Skeletal muscle cell (primary cell): ENCODE data around the gene PRKN.

Experiments used
- DNase-seq: peaks from one replicate; pipeline ENCODE4 v3.0.0-alpha.2; 2010; ENCODE audit warnings: low read depth
- H3K4me3 ChIP-seq: 2 replicates; pipeline ENCODE4 v1.5.1; 2011; ENCODE audit warnings: low read depth, mild to moderate bottlenecking, control low read depth, low read length, moderate library complexity

Gene PRKN

DNA sequence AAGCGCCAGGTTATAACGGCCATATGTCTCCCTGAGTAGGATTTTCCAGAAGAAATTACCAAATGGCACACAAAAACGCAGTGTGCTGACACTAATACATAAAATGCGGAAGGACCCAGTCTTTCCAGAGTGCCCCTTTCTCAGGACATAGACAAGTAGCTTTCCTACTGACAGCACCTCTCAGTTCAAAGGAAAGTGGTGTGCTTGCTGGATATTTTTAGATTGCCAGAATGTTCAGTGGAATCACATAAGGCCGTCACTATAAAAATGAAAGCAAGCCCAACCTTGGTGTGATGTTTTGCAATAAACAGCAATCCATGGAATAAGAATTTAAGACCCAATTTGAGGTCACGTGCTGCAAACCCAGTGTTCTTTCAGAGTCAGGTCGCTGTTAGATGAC is 1318.2 kb downstream of the PRKN start:
- no peak for DNase-seq
- H3K4me3 ChIP-seq: no peak overlapping the region

DNA sequence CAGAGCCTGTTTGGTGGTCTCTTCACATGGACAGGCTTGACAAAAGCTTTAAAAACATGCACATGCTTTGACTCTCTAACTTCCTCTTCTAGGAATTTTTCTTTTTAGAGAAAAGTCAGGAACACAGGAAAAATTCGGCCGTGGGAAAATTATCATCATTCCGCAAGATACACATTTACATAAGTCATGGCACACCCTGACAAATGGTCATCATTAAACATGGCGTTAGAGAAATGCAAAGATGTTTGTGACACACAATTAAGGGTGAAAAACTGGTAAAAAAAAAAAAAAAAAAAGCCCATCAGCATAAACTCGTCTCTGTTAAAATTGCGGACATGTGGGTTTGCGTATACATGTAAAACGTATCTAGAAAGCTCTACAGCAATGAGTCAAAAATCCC is 1319.5 kb downstream of the PRKN start:
- no peak overlapping the region for H3K4me3 ChIP-seq

DNA sequence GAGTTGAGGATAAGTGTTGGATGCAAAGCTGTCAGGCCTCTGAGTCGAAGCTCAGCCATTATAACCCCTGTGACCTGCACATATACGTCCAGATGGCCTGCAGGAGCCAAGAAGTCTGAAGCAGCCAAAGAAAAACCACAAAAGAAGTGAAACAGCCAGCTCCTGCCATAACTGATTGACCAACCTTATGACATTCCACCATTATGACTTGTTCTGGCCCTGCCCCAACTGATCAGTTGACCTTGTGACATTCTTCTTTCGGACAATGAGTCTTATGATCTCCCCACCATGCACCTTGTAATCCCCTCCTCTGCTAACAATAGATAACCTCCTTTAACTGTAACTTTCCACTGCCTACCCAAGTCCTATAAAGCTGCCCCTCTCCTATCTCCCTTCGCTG is 1320.0 kb downstream of the PRKN start:
- DNase-seq: no peak

More for the DNA sequence above, 1319.5 kb downstream of the PRKN start:
- DNase-seq: no peak

DNA sequence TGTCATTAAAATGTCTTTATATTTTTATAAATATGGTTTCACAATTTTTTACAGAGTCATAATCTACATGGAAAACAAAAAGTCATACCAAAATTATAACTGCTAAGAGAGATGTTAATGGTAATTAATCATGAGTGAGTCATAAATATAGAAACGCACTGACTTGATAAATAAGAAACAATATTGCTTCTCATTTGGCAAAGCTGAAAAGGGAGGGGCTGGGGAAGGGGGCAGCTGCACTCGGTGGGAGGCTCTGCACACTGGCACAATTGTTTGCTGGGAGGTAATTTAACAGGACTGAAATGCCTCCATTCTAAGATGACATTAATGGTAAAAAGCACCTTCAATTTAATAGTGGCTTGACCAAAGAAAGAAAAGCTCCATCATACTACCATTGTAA is 1320.5 kb downstream of the PRKN start:
- H3K4me3 ChIP-seq: no peak overlapping the region
- DNase-seq: no peak

More for the DNA sequence above, 1320.0 kb downstream of the PRKN start:
- no peak overlapping the region for H3K4me3 ChIP-seq

DNA sequence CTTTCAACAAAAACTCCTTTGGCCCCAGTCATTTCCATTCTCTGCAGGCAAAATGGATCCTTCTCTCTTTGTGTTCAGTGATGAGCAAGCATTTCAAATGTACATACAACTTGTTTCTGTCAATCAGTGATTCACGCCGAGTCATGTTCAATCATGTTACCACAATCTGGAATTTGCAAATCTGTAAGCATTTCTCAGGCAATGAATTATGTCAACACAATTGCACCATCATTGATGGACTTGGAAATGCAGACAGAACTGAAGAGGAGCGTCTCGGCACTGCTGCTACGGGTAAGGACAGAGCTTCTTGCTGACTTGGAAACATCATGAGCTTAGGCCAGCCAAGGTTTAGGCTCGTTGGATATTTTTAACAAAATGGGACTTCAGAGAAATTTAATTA is 1320.9 kb downstream of the PRKN start:
- H3K4me3 ChIP-seq: no peak overlapping the region
- peak; percentile 98 for DNase-seq

DNA sequence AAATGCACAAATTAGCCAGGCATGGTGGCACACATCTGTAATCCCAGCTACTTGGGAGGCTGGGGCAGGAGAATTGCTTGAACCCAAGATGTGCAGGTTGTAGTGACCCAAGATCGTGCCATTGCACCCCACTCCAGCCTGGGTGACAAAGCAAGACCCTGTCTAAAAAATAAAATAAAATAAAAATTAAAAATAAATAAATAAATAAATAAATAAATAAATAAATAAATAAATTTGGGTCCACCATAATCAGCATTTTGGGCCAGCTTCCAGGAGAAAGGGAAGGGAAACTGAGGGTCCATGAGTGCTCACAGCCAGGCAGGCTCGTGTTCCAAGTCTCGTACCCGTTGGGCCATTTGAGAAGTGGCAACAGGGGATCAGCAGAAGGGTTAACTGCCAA is 1322.1 kb downstream of the PRKN start:
- no peak for DNase-seq
- no peak overlapping the region for H3K4me3 ChIP-seq

DNA sequence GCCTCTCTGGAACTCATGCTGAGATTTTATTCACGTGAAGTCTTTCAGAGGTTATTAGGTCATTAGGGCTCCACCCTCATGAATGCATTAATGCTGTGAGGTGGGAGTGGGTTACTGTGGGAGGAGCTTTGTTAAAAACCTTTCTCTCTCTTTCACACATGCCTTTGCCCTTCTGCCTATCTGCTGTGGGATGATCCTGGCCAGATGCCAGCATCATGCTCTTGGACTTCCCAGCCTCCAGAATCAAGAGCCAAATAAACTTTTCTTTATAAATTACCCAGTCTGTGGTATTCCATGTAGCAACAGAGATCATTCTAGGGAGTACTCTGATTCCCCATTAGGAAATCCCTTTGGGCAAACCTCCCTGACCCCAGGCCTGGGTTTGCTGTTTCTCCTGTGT is 1323.8 kb downstream of the PRKN start:
- DNase-seq: no peak
- H3K4me3 ChIP-seq: no peak overlapping the region

DNA sequence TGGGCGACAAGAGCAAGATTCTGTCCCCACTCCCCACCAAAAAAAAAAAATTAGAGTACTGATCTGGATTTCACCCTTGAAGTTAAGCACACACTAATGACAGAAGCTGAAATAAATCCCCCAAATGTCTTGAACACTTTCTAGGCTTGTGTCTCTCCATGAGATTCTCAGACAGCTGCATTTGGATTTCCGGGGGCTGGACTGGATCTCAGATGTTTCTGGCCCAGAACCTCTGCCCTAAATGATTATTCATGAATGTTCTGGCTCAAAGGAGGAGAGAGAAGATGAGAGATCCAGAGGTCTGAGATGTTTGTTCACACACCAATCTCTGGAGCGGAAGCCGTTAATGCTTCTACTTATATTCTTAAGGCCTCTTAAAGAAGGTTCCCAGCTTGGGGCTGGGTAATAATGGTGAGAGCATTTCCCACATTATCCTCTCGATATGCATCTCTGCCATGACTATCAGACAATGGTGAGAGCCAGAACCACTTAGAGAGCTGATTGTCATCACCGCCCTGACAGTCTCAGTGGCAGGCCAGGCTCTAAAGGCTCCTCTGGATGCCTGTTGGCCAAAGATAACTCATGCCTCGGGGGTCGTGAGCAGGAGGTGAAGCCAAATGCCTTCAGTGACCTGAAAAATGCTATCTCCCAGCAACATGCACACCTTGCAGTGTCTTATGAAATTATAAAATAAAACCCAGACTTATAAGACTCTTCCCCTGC is 1325.8 kb downstream of the PRKN start:
- H3K4me3 ChIP-seq: no peak overlapping the region
- DNase-seq: no peak

DNA sequence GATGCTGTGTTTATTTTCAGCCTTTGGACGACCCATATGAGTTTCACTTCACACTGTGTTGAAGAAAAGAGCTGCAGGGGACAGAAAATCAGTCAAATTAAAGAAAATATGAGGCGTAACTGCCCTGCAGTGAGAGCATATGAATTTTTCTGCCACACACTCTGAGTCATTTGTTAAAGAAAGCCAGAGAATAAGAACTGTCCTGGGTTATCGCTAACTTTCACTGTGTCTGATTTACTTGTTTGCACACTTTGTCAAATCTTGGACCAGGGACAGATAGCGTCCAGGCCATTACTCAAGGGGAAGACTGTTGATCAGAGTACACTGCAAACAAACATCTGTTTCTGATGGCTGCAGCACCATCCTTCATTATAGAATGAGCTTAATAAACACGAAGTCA is 1326.9 kb downstream of the PRKN start:
- no peak for DNase-seq
- H3K4me3 ChIP-seq: no peak overlapping the region

DNA sequence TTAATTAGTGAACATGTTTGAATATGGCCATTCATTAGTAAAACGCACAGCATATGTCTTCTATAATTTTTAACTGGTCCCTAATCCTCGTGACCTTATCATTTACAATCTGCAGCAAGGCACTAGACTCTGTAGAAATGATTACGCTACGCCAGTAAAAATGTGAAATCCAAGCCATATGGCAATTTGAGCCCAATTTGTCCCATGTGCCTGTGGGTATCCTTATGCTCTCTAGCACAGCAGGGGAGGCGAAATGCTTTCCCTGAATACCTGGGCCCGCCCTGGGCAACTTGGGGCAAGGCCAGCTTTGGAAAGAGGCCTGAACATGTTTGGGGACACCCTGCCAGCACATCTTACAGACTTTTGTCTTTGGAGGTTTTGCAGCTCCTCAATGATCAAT is 1331.0 kb downstream of the PRKN start:
- no peak overlapping the region for H3K4me3 ChIP-seq
- DNase-seq: no peak

DNA sequence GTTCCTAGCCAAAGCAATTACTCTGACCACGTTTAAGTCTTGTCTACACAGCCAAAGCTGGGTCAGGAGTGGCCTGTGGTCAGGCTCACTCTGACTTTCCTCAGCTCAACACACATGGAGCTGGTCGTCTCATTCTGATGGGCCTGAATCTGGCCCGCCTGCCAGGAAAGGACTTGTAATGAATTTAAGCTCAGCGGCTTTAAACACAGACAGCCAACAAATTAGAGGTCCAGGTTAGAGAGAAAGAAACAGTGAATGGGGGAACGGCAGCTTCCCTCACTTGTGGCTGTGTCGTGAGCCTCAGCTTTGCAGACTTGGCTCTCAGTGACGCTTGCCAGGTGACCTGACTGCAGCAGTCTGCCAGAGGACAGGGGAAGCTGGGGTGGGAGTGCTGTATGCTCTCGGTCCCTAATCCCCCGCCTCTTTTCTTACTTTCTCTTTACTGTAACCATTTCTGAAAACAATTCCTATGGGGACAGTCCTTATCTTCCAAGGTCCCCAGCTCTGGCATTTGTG is 1331.8 kb downstream of the PRKN start:
- no peak for DNase-seq

DNA sequence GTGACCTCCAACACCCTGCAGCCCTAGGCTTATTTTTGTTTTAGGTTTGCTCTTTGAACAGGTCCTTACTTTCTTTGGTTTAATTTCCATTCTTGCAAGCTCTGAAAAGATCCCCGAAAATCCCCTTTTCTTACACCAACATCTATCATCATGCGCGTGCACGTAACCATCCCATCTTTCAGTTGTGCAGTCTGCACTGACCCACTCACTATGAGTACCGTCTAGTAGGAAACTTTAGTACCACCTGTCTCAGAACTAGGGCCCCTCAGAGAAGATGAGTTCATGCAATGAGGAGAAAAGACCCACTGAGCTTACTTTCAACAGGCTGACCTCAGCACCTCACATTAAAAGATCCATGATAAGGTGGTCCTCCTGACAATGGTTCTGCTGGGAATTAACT is 1333.1 kb downstream of the PRKN start:
- no peak overlapping the region for H3K4me3 ChIP-seq
- DNase-seq: no peak

More for the DNA sequence above, 1331.8 kb downstream of the PRKN start:
- H3K4me3 ChIP-seq: no peak overlapping the region

DNA sequence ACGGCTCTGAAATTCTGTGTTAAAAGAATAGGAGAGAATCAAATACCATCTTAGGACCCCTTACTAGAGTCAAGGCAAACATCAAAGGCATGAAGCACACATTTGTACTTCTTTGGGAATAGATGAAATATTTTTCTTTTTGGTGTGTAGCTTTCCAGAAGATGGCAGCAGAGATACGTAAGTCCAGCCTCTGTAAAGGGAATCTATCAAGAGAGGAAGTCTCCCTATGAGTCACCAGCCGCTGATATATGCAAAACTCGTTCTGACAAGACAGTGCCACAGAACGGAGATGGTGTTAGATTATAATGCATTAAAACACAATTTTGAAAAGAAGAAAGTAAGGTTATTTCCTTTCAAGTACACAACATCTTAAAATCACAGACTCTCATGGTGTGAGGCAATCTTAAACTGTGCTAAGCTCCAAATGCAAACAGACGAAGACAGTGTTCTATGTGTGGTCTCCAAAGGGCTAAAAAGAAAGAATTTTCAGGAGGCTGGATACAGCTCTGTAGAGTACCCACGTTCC is 1333.7 kb downstream of the PRKN start:
- no peak overlapping the region for H3K4me3 ChIP-seq
- peak; percentile 74 for DNase-seq

DNA sequence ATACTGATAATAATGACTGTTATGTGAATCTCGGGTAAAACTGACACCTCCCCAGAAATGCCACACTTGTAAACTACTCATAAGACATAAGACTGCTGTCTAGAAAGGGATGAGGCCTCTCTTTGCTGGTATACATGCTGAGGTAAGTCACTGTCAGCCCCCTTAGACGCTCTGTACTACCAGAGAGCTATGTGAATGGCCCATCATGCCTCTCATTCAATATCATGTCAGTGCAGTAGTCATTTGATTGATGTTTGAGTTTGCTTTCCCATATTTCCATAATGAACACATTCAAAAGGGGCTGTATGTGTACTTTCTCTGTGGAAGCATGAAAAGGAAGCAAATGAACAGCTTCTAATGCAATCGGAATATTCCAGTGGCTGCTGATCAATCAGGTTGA is 1334.3 kb downstream of the PRKN start:
- DNase-seq: no peak
- H3K4me3 ChIP-seq: no peak overlapping the region

DNA sequence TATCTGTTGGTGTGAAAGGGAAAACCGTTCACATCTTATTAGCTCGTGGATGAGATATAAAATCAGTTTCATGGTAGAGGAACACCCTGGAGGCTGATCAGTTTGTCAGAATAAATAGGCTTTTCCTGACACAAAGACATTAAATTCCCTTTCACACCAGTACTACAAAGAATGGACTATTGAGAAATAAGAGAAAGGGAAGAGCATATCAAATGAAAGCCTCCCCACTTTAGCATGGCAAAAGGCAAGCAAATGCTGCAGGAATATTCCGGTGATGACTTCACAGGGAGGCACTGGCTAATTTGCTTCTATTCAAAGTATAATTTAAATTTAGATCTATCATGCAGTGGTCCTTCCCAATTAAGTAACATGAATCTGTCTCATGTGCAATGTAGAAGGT is 1337.8 kb downstream of the PRKN start:
- H3K4me3 ChIP-seq: no peak overlapping the region
- DNase-seq: no peak

DNA sequence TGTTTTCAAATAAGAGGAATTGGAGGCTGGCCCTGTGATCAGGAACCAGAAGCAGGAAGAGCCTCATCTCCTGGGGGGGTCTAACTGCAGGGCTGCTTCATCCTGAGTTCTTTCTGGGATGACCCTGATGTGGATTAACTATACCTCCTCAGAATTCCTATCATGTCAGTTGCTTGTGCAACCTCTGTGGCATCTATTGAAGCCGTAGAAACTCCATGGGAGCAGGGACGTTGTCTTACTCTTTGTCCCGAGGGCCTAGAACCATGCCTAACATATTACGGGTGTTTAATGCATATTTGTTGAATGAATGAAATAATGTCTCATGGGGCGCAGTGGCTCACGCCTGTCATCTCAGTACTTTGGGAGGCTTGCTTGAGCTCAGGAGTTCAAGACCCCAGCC is 1343.6 kb downstream of the PRKN start:
- DNase-seq: no peak
- H3K4me3 ChIP-seq: no peak overlapping the region

DNA sequence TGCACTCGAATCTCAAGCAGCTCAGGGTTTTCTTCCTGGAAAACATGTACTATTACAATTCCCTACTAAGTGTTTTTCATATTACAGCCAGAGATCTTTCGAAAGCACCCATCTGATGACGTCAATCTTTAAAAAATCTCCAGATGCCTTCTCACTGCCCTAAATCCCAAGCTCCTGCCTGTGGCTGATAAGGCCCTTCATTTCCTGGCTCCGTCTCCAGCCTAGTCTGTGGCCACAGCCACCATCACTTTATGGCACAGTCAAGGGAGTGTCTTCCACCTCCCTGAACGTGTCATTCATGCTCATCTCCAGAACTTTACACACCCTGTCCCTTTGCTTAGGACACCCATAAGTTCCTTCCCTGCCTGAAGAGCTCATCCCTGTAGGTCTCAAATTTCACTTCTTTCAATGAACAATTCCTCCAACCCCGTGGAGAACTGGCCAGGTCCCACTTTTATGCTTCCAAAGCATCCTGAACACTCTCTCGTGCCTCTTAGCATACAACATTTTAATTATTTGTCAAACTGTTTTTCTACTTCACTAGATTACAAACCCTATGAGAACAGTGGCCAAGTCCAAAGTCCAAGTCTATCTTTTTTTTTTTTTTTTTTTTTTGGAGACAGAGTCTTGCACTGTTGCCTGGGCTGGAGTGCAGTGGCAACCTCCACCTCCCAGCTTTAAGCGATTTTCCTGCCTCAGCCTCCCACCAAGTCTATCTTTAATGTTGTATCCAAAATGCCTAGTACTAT is 1347.6 kb downstream of the PRKN start:
- no peak for DNase-seq

DNA sequence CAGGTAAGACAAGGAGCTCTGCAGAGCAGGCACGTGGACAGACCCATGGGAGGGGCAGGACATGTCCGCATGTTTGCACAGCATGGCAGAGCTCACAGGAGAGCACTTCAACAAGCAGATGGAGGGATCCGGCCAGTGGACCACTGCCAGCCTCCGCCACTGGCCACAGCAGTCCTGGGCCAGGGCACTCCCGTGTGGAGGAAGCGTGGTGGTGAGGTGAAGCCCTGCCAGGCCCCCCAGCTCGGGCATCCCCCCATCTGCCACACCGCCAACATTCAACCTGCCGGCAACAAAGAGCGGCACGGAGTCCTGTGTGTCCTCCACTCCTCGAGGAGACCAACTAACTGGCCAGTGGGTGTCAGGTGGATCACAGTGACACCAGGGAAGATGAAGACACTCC is 1349.5 kb downstream of the PRKN start:
- no peak for DNase-seq
- H3K4me3 ChIP-seq: no peak overlapping the region

More for the DNA sequence above, 1347.6 kb downstream of the PRKN start:
- H3K4me3 ChIP-seq: no peak overlapping the region

DNA sequence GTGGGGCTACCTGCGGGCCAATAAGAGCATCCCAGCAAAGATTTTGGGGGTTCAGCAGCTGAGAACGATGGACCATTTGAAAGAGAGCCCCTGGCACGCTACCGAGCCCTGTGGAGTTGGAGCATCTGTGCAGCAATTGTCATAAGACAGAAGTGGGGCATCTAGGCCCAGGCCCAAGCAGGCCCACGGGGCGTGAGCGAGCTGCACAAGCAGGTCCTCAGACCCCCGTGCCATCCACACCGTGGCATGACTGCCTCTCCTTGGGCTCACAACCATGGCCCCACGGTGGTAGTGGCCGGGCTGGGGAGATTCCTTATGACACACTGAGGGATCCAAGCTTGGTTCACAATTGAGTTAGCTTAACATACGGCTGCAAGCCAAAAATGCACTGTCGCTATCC is 1350.5 kb downstream of the PRKN start:
- H3K4me3 ChIP-seq: no peak overlapping the region
- no peak for DNase-seq

DNA sequence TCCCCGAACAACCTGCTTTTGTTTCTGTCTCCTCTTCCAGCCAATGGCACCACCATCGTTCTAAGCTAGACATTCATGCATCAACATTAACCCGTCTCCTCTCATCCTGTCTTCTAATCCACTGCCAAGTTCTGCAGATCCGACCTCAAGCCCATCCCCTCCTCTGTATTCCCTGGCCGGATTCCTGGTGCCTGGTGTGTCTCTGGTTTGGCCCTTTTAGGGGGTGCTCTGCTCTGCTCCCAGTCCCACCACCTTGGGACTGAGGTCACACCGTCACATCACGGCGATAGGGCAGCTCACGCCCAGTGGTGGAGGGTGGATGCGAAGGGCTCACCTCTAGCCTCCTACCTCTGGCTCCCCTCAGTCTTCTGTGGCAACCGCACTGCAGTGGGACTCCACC is 1351.2 kb downstream of the PRKN start:
- no peak for DNase-seq
- no peak overlapping the region for H3K4me3 ChIP-seq
